Measurements from ENCODE around the gene ARAP1. TPM values are rescaled to one million over a fixed set of nuclear protein-coding genes. Genes with fewer than 3 reads are reported as not detected.

The ARAP1 gene
- total RNA-seq, 1 donor from 2014 or later = 58.6 TPM

- no peak for DNase-seq (ENCODE audit: low read depth, low spot score)
Measured at GRCh38 chr11:72780296-72781062, 28.3 kb upstream of the ARAP1 start.

- DNase-seq (ENCODE audit: low read depth, low spot score) = no peak
Measured at GRCh38 chr11:72779495-72780128, 27.4 kb upstream of the ARAP1 start.

GRCh38 chr11:72778535-72779494 lies 26.6 kb upstream of the ARAP1 start:
- DNase-seq (ENCODE audit: low read depth, low spot score) = no peak

DNA sequence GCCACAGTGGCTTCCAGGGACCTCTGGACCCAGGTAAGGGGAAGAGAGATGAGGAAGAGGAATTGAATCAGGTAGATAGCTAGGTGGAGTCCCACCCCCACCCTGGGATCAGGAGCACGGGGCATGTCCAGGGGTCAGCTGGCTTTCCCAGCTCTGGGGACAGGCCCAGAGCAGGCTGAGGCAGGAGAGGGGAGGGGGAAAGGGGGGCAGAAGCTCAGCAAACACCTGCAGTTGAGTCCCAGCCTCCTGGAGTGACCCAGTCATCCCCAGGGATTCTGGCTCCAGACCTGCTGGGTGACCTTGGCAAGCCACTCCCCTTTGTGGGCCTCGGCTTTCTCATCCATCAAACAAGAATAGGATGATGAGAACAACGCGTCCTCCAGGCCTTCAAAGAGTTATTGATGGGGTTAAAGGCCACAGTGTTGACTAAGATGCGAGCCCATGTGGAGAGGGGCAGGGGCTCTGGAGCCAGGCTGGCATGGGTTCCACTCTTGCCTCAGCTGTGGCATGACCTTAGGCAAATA lies 25.6 kb upstream of the ARAP1 start:
- DNase-seq (ENCODE audit: low read depth, low spot score) = no peak

GRCh38 chr11:72776844-72777754 lies 24.9 kb upstream of the ARAP1 start:
- DNase-seq (ENCODE audit: low read depth, low spot score) = no peak

DNA sequence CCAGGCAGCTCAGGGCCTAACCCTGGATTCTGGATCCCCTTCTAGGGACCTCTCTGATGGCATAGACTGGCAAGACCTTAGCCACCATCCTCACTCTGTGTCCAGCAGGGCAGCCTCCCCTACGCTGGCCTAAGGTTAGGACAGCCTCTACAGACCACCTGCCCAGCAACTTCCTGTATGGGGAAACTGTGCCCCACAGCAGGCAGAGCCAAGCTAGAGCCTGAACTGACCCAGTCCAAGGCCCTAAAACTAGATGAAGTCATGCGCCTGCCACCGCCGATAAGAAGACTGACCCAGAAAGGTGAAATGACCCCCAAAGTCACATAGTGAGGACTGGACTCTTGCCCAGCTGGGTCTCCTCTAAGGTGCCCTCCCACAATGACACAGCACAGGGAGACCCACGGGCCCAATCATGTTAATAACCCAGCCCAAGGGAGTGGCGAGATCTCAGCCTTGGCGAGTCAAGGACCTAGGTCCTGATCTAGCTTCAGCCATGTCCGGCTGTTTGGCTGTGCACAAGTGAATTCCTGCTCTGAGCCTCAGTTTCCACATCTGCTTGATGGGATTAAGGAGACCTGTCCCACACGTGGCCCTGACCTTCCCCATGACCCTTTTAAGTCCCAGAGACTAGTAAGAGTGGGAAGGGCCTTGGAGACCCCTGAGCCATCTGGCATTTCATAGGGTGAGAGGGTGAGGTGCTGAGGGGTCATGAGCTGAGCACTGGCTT lies 24.1 kb upstream of the ARAP1 start:
- no peak for DNase-seq (ENCODE audit: low read depth, low spot score)

GRCh38 chr11:72775288-72776110 lies 23.3 kb upstream of the ARAP1 start:
- no peak for DNase-seq (ENCODE audit: low read depth, low spot score)

DNA sequence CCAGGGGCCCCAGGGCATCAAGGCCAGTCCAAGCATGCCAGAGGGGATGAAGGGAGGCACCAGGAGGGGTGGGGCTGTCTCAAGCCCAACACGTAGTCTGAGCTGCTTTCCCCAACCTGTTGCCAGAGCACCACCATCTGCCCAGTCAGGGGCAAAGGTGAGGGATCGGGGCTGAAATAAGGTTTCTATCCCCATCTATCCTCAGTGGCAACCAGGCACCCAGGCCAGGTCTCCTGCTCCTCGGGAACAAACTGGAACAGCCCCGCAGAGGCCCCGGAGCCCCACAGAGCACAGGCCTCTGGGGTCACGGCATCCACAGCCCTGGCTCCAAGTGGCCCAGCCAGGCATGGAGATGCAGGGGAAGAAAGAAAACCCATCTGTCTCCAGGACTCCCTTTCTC lies 22.3 kb upstream of the ARAP1 start:
- DNase-seq (ENCODE audit: low read depth, low spot score) = no peak

GRCh38 chr11:72773696-72774095 lies 21.5 kb upstream of the ARAP1 start:
- DNase-seq (ENCODE audit: low read depth, low spot score) = no peak

DNA sequence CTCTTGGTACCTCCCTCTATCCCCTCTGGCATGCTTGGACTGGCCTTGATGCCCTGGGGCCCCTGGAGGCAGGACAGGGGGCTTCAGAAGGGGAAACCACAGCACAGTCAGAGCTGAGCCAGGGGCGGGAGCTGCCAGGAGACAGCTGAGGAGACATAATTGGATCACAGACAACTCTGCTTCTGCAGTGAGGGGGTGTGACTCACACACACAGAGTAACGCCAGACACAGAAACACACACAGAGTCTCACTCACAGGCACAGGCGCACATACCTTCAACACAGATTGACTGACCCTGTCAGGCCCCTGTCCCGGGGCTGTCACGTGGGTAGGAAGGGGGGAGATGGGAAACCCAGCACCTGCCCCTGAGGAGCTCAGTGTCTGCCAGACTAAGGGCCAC lies 21.1 kb upstream of the ARAP1 start:
- no peak for DNase-seq (ENCODE audit: low read depth, low spot score)

- no peak for DNase-seq (ENCODE audit: low read depth, low spot score)
Measured at GRCh38 chr11:72772059-72772458, 19.9 kb upstream of the ARAP1 start.

DNA sequence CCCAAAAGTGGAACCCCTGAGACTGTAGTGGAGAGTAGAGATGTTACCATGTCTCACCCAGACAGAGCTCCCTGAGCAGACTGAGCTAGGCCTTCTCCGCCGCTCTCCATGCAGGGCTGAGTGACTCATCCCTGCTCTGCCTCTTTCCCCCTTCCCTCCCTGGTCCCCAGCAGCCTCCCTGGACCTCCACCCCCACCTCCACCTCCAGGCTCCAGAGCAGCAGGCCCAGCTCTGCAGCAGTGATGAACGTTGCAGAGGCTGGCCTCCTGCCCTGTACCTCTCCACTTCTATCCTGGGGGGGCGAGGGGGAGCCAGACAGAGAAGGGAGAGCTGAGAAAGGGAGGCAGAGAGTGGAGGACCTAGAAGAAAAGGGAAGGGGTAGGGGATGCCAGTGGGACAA lies 19.3 kb upstream of the ARAP1 start:
- DNase-seq (ENCODE audit: low read depth, low spot score) = no peak

DNA sequence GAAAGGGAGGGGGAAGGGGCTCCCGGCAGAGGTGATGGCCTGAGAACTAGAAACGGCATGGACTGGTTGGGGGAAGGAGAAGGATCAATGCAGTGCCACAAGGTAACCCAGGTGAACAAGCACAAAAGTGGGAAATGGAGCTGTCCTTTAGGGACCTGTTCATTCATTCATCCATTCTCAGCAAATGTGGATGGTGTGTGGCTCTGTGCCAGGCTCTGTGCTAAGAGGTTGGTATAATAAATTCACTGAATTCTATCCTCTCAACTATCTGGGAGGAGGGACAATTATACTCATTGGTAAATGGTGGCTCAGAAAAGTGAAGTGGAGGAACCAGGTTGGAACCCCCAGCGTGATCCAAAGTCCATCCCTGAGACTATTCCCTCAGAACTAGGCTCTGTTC lies 18.6 kb upstream of the ARAP1 start:
- DNase-seq (ENCODE audit: low read depth, low spot score) = no peak

DNA sequence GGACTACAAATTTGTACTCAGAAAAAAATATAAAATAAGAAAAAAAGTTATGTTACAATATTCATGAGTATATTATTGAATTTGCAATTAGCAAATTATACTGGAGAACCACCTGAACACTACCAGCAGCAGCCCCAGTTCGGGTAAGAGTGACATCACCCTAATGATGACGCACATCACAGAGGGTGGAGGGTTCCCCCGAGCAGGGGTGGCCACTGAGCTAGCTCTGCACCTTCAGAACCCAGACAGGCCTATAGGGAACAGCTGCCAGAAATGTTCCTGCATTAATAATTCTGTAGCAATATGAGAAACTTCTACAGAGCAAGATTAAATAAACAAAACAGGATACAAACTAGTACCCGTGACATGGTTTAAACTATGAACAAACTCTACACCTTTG lies 17.5 kb upstream of the ARAP1 start:
- DNase-seq (ENCODE audit: low read depth, low spot score) = no peak

GRCh38 chr11:72768581-72768980 lies 16.4 kb upstream of the ARAP1 start:
- no peak for DNase-seq (ENCODE audit: low read depth, low spot score)

DNA sequence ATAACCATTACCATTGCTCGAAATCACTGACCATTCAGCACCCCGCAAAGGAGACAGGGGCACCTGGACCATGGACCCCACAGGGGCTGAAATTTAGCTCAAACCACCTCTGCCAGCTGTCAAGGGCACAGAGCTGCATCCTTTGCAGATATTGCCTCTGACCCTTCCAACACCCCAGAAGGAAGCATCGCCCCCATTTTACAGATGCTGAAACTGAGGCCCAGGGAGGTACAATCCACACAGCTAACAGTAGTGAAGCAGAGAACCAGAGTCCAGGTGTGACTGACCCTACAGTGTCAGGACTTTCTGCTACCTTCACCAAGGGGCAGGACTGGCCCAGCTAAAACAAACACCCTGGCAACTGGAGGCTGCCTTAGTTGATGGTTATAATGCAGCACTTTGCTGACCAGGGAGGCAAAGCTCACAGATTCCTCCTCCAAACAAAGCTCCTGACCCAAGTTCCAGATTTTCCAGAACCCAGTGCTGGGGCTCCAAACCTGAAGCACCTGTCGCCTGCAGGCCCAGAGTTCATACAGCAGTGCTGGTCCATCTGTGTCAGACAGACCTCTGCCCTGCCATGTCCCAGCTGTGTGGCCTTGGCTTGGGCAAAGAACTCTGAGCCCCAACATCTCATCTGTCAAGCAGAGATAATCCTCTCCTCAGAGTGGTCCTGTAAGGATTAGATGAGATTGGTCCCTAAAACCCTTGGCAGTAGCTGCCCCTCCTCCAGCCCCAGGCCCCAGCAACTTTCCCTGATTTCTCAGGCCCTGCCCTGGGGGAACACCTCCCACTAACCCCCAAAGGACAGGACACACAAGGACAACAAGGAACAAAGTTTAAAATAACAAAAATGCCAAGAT lies 15.2 kb upstream of the ARAP1 start:
- no peak for DNase-seq (ENCODE audit: low read depth, low spot score)

DNA sequence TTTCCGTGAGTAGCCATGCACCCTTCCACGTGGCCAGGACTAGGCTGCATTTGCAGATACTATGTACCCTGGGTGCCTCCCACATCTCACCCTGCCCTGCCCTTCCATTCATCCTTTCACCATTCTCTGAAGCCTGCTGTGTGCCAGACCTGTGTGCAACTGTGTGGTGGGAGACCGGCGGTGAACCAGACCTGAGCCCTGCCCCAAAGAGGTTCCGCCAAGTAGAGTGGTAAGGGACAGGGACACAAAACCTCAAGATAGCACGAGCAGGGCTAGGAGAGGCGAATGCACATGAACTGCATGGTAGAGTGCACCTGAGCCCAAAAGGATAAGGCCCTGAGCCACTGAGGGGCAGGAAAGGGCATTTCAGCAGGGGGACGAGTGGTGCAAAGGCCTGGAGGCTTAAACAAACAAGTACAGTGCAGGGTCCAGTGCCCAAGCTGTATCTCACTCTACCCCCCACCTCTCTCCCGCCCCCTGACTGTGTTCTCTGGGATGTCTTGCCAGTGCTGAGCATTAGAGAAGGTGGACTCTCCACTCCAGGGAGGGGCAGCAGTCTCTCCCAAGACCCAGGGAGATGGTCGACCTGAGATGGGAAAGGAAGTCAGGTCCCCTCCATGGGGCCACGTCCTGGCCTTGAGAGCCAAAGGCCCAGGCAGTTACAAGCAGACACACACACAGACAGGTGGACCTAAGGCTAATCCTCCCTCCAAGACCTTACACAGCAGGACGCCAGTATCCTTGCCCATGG lies 14.1 kb upstream of the ARAP1 start:
- DNase-seq (ENCODE audit: low read depth, low spot score) = no peak

GRCh38 chr11:72764503-72764902 lies 12.3 kb upstream of the ARAP1 start:
- DNase-seq (ENCODE audit: low read depth, low spot score) = no peak
